Myometrial cell (primary cell): ENCODE data around the gene EAPP. TPM values are rescaled to one million over a fixed set of nuclear protein-coding genes. Genes with fewer than 3 reads are reported as not detected.

Experiments
- total RNA-seq: library from RNA; depleted of rRNA; stranded (reverse); fragments of >200 nt; gene quantifications from 2 replicates; pipeline ENCODE4 v1.2.3, GENCODE V29; 2015

The EAPP gene
- 34.6 and 38.6 TPM in 2 replicates for total RNA-seq

GRCh38 chr14:34539407-34540180 lies at the start of gene EAPP:
Gene EAPP (minus strand): TSS chr14:34539701. CDS start chr14:34539628, 73 bp downstream.

Other genes with a start within 250 kb of the EAPP start
- 8.9 and 11.5 TPM in 2 replicates for gene SPTSSA, start 77.5 kb downstream of the EAPP start, total RNA-seq
- gene SNX6, start 90.4 kb upstream of the EAPP start, total RNA-seq: 231 and 345 TPM in 2 replicates
- gene CFL2, start 174.9 kb upstream of the EAPP start, total RNA-seq: 113 and 132 TPM in 2 replicates